Measurements from ENCODE around the gene FNBP1.
"Not testable (repeated sequence)": the region's sequence is repeated elsewhere in the genome, so short reads cannot be mapped to it uniquely, and the experiment has no call there.

Gene FNBP1

DNA sequence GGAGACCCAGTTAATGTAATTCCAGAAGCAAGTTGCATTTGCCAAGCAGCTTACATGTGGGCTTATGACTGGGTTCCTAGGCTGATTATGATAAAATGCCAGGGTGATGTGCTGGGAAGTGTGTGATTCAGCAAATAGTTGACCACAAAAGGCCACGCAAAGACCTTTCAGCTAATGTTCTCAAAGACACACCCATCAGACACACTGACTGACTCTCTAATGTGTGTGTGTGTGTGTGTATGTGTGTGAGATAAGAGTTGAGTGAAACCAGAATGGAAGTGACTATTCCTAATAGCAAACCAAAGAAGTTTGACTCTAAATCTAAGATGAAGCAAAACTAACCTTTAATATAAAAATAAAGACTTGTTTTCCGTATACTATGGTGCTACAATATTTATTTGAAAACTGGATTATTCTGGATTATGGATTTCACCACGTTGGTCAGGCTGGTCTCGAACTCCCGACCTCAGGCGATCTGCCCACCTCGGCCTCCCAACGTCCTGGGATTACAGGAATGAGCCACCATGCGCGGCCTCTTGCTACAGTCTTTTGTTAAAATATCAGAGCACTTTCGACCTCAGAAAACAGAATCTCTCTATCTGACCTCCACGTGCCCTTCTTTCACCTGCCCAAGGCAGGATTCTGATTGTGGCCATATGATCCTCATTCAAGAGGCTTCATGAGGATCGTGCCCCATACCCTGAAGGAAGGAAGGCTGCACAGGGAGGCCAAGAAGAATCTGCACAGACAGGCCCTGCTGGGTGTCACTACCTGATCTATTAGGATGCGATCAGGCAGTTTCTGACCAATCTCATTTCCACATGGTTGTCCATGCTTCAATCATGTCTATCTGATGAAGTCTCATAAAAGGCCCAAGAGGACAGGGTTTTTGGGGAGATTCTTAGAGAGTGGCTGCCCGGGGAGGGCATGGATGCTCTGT is 132.1 kb downstream of the FNBP1 start:
- DNase-seq, result peak in 1 of 2 donors; percentile 31

DNA sequence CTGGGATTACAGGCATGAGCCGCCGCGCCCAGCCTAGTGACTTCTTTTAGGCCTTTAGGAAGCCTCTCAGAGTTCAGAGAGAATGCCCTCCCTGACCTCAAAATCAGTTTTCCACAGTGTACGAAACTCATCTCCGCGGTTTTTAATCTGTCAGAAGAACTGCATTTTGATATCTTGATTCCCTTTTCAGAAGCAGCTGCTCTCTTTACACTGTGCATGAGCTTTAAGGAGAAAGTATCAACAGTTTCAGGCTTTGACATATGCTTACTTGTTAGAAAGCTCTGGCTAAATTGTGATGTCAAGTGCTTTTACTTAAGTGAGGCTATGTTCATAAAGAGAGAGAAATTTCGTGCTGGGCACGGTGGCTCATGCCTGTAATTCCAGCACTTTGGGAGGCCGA is 133.1 kb downstream of the FNBP1 start:
- no peak for DNase-seq

DNA sequence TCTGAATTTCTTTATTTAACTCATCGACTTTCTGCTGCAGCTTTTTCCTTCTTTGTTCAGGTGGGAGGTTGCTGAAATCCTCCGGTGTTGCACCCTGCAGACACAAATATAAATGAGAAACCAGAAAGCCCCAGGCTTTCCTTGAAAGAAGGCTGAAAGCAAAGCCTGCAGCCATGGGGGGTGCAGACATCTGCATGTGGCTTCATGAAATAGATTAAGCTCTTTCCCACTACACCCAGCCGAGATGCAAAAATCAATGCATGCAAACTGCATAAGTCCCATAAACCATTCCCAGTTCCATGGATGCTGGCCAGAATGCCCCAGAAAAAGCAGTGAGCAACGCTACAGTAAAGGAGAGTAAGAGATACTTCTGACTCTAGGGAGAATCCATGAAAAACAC is 134.1 kb downstream of the FNBP1 start:
- DNase-seq, result no peak

GRCh38 chr9:129907201-129907600 is 135.8 kb downstream of the FNBP1 start:
- DNase-seq, result no peak

GRCh38 chr9:129906298-129906697 is 136.7 kb downstream of the FNBP1 start:
- no peak for DNase-seq

DNA sequence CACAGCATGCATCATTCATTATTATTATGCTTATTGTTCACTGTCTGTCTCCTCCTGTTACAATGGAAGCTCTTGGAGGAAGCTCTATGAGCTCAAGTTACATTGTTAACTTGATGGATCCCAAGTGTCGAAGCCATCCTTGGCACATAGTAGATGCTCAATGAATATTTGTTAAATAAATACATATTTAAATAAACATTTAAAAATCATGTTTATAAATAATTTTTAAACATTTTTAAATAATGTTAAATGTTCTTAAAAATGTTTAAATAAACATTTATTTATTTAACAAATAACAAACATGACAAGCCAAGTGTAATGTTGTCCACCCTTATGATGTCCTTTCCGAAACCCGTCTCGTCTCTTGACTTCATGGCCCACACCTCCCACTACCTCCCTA is 138.3 kb downstream of the FNBP1 start:
- DNase-seq, result no peak

DNA sequence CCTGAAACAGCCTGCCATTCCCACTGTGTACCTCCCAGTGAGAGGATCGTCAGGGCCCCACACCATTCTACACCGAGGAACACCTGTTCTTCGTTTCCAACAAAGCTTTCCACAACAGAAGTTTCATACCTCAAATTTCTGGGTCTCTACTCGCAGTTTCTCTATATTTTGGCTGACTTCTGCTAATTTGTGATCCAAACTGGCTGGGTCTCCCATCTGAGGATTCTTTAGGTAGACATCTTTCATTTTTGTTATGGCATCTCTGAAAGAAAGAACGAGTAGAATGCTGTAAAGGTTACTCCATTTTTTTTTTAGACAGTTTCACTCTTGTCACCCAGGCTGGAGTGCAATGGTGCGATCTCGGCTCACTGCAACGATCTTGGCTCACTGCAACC is 140.3 kb downstream of the FNBP1 start:
- no peak for DNase-seq

- DNase-seq, result no peak
Measured at GRCh38 chr9:129901993-129902739, 140.8 kb downstream of the FNBP1 start.

GRCh38 chr9:129900263-129901027 is 142.5 kb downstream of the FNBP1 start:
- no peak for DNase-seq

- DNase-seq, result no peak
Measured at GRCh38 chr9:129899620-129900019, 143.4 kb downstream of the FNBP1 start.

DNA sequence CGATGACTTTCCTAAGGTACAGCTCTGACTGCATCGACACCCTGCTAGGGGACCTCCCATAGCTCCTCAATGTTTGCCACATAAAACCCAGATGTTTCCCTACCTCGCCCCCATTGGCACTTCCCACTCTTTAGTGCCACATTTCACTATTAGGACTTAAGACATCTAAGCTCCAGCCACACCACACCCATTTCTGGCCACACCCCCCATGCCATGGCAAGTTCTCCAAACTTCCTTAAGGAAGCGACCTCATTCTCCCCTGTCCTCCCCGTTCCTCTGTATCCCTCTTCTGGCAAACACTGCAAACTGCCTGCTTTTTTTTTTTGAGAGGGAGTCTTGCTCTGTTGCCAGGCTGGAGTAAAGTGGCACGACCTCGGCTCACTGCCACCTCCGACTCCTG is 144.8 kb downstream of the FNBP1 start:
- no peak for DNase-seq

- no peak for DNase-seq
Measured at GRCh38 chr9:129897263-129897662, 145.7 kb downstream of the FNBP1 start.

GRCh38 chr9:129895376-129896268 is 147.4 kb downstream of the FNBP1 start:
- DNase-seq, result peak; percentile 51 to 62

- DNase-seq, result peak in 1 of 2 donors; percentile 68
Measured at GRCh38 chr9:129894120-129894823, 148.7 kb downstream of the FNBP1 start.

DNA sequence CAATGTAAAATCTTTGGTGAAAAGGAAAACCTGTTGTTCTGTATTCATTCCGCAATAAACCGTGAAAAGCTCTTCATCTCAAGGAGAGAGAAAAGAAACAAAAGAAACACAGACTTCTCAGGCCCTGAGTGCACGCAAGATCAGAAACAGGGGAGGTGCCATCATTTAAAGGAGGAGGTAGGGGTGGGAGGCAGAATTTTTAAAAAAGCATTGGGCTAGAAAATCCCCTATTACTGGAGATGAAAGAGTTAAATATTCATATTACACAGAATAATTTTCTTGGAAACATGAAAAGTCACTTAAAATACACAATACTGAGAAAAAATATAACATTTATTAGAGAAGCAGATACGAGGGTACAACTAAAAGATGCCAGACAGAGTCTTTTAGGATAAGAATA is 151.4 kb downstream of the FNBP1 start:
- peak in 1 of 2 donors; percentile 55 for DNase-seq

DNA sequence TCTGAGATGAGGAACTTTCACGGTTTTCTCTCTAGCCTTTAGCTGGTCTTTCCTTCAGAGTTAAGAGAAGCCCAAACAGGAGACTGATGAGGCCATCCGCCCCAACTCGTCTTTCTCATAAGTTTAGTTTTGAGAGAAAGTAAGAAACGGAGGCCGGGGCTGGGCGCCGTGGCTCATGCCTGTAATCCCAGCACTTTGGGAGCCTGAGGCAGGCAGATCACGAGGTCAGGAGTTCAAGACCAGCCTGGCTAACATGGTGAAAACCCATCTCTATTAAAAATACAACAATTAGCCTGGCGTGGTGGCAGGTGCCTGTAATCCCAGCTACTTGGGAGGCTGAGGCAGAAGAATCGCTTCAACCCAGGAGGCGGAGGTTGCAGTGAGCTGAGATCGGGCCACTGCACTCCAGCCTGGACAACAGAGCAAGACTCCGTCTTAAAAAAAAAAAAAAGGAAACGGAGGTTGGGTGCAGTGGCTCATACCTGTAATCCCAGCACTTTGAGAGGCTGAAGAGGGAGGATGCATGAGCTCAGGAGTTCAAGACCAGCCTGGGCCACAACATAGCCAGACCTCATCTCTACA is 152.2 kb downstream of the FNBP1 start:
- DNase-seq, result not testable (repeated sequence)

- peak; percentile 73 to 82 for DNase-seq
Measured at GRCh38 chr9:129889941-129890717, 152.9 kb downstream of the FNBP1 start.

DNA sequence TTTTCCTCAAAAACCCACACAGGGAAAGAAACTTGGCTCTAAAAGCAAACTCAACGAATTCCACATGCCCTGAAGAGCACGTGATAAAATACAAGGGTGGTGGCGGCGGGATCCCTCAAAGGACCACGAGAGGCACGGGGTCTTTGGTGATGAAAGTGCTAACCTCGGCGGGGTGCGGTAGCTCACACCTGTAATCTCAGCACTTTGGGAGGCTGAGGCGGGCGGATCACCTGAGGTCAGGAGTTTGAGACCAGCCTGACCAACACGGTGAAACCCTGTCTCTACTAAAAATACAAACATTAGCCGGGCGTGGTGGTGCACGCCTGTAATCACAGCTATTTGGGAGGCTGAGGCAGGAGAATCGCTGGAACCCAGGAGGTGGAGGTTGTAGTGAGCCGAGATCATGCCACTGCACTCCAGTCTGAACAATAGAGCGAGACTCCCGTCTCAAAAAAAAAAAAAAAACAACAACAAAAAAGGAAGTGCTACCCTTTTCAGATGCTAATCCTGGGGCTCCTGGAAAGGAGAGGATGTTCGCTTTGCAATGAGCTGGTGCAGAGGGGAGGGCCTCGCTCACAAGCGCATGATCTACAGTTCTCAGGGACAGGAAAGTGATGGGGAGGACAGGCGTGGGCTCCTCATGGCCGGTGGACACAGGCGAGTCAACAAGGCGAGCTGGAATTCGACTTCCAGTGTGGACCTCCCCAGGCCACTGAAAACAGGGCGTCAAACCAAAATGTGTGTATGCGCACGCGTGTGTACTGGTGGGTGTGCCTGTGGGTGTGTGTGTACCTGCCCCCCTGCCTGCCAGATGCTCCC is 153.7 kb downstream of the FNBP1 start:
- DNase-seq, result peak; percentile 32 to 48
